HepG2 (cell line): ENCODE results near the gene SYNC. TPM values are rescaled to one million over a fixed set of nuclear protein-coding genes. Genes with fewer than 3 reads are reported as not detected.
A peak's percentile ranks its signal among the peaks of the same experiment; 100 is the strongest.

Experiments
- BCL6 ChIP-seq: IDR thresholded peaks from 2 replicates; pipeline ENCODE4 v1.6.1; 2016; ENCODE audit warnings: missing genetic modification reagents, missing compliant biosample characterization
- DZIP1 ChIP-seq: sonication (generic); formaldehyde crosslinking; IDR thresholded peaks from 2 replicates; pipeline ENCODE4 v1.5.0; 2020; ENCODE audit warnings: mild to moderate bottlenecking, missing genetic modification reagents
- GATAD2A ChIP-seq: IDR thresholded peaks from 2 replicates; pipeline ENCODE4 v1.6.1; 2016
- ZKSCAN8 ChIP-seq: IDR thresholded peaks from 2 replicates; pipeline ENCODE4 v1.6.1; 2016; ENCODE audit warnings: borderline replicate concordance, missing genetic modification reagents, missing compliant biosample characterization
- ZNF17 ChIP-seq: sonication (generic); formaldehyde crosslinking; IDR thresholded peaks from 2 replicates; pipeline ENCODE4 v1.5.0; 2020; ENCODE audit warnings: mild to moderate bottlenecking, missing genetic modification reagents
- ZSCAN20 ChIP-seq: sonication (generic); formaldehyde crosslinking; IDR thresholded peaks from 2 replicates; pipeline ENCODE4 v1.4.0; 2020; ENCODE audit warnings: missing genetic modification reagents, mild to moderate bottlenecking, borderline replicate concordance
- polyA plus RNA-seq, 8 experiments: library from polyadenylated mRNA; depleted of rRNA in 3 of 8; stranded (reverse) in 7 of 8; unstranded in 1 of 8; fragments of >200 nt; fragmentation: Illumina TruSeq in 4 of 8; extraction: Trizol in 4 of 8; gene quantifications; 2 replicates each; pipeline versions ENCODE4 v1.2.1 to v1.2.3, GENCODE V29; 2011 to 2016; ENCODE audit warnings: low read depth in 4 of 8, missing spikeins in 1 of 8, mixed read lengths in 1 of 8; ENCODE audit not compliant: insufficient read depth in 1 of 8
- total RNA-seq, 5 experiments: library from RNA; depleted of rRNA; stranded (reverse); fragments of >200 nt; fragmentation: Illumina TruSeq; extraction: Trizol; gene quantifications; 2 replicates each; pipeline ENCODE4 v1.2.3, GENCODE V29; 2016; ENCODE audit warnings: low read depth in 1 of 5
- TF ChIP-seq, protein P1 (sequence below): sonication (generic); formaldehyde crosslinking; IDR thresholded peaks from 2 replicates; pipeline ENCODE4 v1.9.0; 2022; ENCODE audit warnings: missing genetic modification reagents, mild to moderate bottlenecking, borderline replicate concordance
- TF ChIP-seq, protein P2 (sequence below): IDR thresholded peaks from 2 replicates; pipeline ENCODE4 v1.6.1; 2016; ENCODE audit warnings: low read depth, borderline replicate concordance
- TF ChIP-seq, protein P3 (sequence below): sonication (generic); formaldehyde crosslinking; IDR thresholded peaks from 2 replicates; pipeline ENCODE4 v1.4.0; 2020; ENCODE audit warnings: mild to moderate bottlenecking, missing genetic modification reagents
- TF ChIP-seq, protein P4 (sequence below), 2 experiments: fragments of 450-650 bp in 1 of 2; sonication (generic) in 1 of 2; formaldehyde crosslinking in 1 of 2; IDR thresholded peaks; 2 replicates each; pipeline versions ENCODE4 v1.6.1 to v1.8.0; 2016 to 2022; ENCODE audit warnings: antibody characterized with exemption in 1 of 2, mild to moderate bottlenecking in 1 of 2, missing genetic modification reagents in 1 of 2

Gene SYNC
- total and polyA plus RNA-seq, 2 of the 13 experiments (the other 11 are each of a cell fraction or from before 2014, with no cell fraction given), result 2.4 to 5.4 TPM

- TF ChIP-seq DZIP1 (peak; percentile 74; the same call in 1 of the 2 replicates), BCL6 (CRISPR knock-in tag) (peak; percentile 64; the same call in 1 of the 2 replicates), ZSCAN20 (CRISPR knock-in tag) (no peak), ZKSCAN8 (CRISPR knock-in tag) (peak; percentile 52; the same call in 1 of the 2 replicates), ZNF17 (no peak), GATAD2A (CRISPR knock-in tag) (peak; percentile 85)
- TF ChIP-seq, protein P1, sequence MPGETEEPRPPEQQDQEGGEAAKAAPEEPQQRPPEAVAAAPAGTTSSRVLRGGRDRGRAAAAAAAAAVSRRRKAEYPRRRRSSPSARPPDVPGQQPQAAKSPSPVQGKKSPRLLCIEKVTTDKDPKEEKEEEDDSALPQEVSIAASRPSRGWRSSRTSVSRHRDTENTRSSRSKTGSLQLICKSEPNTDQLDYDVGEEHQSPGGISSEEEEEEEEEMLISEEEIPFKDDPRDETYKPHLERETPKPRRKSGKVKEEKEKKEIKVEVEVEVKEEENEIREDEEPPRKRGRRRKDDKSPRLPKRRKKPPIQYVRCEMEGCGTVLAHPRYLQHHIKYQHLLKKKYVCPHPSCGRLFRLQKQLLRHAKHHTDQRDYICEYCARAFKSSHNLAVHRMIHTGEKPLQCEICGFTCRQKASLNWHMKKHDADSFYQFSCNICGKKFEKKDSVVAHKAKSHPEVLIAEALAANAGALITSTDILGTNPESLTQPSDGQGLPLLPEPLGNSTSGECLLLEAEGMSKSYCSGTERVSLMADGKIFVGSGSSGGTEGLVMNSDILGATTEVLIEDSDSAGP (CRISPR knock-in tag), result peak; percentile 78; the same call in 1 of the 2 replicates
- TF ChIP-seq, protein P2, sequence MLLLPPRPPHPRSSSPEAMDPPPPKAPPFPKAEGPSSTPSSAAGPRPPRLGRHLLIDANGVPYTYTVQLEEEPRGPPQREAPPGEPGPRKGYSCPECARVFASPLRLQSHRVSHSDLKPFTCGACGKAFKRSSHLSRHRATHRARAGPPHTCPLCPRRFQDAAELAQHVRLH (CRISPR knock-in tag), result peak; percentile 92; the same call in 1 of the 2 replicates
- TF ChIP-seq, protein P3, sequence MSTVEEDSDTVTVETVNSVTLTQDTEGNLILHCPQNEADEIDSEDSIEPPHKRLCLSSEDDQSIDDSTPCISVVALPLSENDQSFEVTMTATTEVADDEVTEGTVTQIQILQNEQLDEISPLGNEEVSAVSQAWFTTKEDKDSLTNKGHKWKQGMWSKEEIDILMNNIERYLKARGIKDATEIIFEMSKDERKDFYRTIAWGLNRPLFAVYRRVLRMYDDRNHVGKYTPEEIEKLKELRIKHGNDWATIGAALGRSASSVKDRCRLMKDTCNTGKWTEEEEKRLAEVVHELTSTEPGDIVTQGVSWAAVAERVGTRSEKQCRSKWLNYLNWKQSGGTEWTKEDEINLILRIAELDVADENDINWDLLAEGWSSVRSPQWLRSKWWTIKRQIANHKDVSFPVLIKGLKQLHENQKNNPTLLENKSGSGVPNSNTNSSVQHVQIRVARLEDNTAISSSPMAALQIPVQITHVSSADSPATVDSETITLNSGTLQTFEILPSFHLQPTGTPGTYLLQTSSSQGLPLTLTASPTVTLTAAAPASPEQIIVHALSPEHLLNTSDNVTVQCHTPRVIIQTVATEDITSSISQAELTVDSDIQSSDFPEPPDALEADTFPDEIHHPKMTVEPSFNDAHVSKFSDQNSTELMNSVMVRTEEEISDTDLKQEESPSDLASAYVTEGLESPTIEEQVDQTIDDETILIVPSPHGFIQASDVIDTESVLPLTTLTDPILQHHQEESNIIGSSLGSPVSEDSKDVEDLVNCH, result 0 out of 2 replicates have a peak, but pooled peaks have one; percentile 39
- TF ChIP-seq, protein P4, sequence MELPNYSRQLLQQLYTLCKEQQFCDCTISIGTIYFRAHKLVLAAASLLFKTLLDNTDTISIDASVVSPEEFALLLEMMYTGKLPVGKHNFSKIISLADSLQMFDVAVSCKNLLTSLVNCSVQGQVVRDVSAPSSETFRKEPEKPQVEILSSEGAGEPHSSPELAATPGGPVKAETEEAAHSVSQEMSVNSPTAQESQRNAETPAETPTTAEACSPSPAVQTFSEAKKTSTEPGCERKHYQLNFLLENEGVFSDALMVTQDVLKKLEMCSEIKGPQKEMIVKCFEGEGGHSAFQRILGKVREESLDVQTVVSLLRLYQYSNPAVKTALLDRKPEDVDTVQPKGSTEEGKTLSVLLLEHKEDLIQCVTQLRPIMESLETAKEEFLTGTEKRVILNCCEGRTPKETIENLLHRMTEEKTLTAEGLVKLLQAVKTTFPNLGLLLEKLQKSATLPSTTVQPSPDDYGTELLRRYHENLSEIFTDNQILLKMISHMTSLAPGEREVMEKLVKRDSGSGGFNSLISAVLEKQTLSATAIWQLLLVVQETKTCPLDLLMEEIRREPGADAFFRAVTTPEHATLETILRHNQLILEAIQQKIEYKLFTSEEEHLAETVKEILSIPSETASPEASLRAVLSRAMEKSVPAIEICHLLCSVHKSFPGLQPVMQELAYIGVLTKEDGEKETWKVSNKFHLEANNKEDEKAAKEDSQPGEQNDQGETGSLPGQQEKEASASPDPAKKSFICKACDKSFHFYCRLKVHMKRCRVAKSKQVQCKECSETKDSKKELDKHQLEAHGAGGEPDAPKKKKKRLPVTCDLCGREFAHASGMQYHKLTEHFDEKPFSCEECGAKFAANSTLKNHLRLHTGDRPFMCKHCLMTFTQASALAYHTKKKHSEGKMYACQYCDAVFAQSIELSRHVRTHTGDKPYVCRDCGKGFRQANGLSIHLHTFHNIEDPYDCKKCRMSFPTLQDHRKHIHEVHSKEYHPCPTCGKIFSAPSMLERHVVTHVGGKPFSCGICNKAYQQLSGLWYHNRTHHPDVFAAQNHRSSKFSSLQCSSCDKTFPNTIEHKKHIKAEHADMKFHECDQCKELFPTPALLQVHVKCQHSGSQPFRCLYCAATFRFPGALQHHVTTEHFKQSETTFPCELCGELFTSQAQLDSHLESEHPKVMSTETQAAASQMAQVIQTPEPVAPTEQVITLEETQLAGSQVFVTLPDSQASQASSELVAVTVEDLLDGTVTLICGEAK (IDR thresholded peaks at IDR 0.05), result no peak
- TF ChIP-seq, protein P4 (CRISPR knock-in tag; IDR thresholded peaks at IDR 0.05), result no peak
Measured at GRCh38 chr1:32736812-32737791, 34.5 kb upstream of the SYNC start (continued).
